ENCODE data around the gene CDYL2. TPM values are rescaled to one million over a fixed set of nuclear protein-coding genes. Genes with fewer than 3 reads are reported as not detected.

Gene CDYL2, protein sequence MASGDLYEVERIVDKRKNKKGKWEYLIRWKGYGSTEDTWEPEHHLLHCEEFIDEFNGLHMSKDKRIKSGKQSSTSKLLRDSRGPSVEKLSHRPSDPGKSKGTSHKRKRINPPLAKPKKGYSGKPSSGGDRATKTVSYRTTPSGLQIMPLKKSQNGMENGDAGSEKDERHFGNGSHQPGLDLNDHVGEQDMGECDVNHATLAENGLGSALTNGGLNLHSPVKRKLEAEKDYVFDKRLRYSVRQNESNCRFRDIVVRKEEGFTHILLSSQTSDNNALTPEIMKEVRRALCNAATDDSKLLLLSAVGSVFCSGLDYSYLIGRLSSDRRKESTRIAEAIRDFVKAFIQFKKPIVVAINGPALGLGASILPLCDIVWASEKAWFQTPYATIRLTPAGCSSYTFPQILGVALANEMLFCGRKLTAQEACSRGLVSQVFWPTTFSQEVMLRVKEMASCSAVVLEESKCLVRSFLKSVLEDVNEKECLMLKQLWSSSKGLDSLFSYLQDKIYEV
- total RNA-seq, result 3.2 and 3.4 TPM in 2 replicates

DNA sequence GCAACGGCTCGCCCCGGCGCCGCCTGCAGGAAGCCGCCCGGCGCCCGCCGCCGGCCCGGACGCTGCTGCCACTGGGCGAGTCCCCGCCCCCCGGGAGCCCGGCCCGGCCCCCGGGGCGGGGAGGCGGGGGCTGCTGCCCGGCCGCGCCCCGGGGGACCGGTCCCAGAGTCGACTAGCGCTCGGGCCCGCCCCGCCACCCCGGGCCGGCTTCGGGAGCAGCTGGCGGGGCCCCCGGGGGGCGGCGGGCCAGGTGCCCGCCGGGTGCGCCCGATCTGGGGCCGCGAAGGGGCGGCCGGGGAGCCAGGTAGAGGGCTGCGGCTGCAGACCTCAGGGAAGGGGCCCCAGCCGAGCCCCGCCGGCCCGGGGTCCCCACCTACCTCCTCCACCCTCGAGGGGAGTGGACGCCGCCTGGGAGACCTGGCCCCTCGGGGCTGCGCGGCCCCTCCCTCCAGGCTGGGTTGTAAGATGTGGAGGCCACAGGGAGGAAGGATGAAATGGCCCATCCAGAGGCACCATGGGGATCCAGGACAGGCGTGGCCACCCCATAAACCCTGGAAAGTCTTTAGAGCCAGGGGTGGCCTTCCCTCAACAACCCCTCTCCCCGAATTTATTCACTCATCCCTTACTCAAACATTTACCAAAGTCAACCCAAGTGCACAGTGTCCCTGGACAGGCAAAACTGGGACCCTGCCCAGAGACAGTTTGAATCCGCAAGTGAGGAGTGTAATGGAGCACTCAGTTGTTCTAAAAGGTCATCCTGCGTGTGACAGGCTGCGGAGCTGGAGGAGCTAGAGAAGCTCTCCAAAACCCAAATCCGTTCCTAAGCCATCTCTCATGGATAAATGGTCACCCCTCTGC, at the start of gene CDYL2:
Gene CDYL2 (minus strand): TSS at position 73 of the 858 bp plus-strand sequence. CDS start 425 bp downstream, outside the sequence.
- H3K27ac Mint-ChIP-seq, result no peak within 1 kb of the TSS
- intact Hi-C loops (cut with micrococcal nuclease), result loop anchor here (1.0 to 10.0 kb wide), 4 partner anchors 132 to 270 kb away; partner anchors contain the start of genes C16orf46, CENPN, CMC2 and DYNLRB2
- DNase-seq (peak; percentile 55), ATAC-seq (ENCODE audit: low read depth) (peak; percentile 83)
- H3K9me3 Mint-ChIP-seq, result no peaks in the 10 kb centered on the region
- peak within 1 kb of the TSS; percentile 92 for H3K4me3 Mint-ChIP-seq
- ChIA-PET CTCF (no interaction called here), POLR2A (no interaction called here)
- H3K36me3 Mint-ChIP-seq (ENCODE audit: low read depth), result peaks cover 2% of the 10 kb centered on the region
- peaks cover 5% of the 10 kb centered on the region for H3K27me3 Mint-ChIP-seq
- TF ChIP-seq, protein P1, sequence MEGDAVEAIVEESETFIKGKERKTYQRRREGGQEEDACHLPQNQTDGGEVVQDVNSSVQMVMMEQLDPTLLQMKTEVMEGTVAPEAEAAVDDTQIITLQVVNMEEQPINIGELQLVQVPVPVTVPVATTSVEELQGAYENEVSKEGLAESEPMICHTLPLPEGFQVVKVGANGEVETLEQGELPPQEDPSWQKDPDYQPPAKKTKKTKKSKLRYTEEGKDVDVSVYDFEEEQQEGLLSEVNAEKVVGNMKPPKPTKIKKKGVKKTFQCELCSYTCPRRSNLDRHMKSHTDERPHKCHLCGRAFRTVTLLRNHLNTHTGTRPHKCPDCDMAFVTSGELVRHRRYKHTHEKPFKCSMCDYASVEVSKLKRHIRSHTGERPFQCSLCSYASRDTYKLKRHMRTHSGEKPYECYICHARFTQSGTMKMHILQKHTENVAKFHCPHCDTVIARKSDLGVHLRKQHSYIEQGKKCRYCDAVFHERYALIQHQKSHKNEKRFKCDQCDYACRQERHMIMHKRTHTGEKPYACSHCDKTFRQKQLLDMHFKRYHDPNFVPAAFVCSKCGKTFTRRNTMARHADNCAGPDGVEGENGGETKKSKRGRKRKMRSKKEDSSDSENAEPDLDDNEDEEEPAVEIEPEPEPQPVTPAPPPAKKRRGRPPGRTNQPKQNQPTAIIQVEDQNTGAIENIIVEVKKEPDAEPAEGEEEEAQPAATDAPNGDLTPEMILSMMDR (IDR thresholded peaks at IDR 0.05), result no peak
- H3K4me1 Mint-ChIP-seq, result peaks cover 4% of the 10 kb centered on the region

GRCh38 chr16:80852261-80852872, 48.0 kb upstream of the CDYL2 start:
- H3K36me3 Mint-ChIP-seq (ENCODE audit: low read depth), result no peaks in the 10 kb centered on the region
- intact Hi-C loops (cut with micrococcal nuclease), result no loop called here
- TF ChIP-seq, protein P1 (IDR thresholded peaks at IDR 0.05), result no peak
- ATAC-seq (ENCODE audit: low read depth) (no peak), DNase-seq (no peak)
- CTCF ChIA-PET, result interaction anchor here (1.7 kb wide), 1 partner anchor 325 kb away, joined by 5 read pairs; no protein-coding TSS in a partner anchor
- H3K27me3 Mint-ChIP-seq, result peaks cover 2% of the 10 kb centered on the region
- no peak overlapping the region for H3K27ac Mint-ChIP-seq
- no peak overlapping the region for H3K4me3 Mint-ChIP-seq
- H3K4me1 Mint-ChIP-seq, result peaks cover 1% of the 10 kb centered on the region
- no peaks in the 10 kb centered on the region for H3K9me3 Mint-ChIP-seq
- POLR2A ChIA-PET, result no interaction called here

DNA sequence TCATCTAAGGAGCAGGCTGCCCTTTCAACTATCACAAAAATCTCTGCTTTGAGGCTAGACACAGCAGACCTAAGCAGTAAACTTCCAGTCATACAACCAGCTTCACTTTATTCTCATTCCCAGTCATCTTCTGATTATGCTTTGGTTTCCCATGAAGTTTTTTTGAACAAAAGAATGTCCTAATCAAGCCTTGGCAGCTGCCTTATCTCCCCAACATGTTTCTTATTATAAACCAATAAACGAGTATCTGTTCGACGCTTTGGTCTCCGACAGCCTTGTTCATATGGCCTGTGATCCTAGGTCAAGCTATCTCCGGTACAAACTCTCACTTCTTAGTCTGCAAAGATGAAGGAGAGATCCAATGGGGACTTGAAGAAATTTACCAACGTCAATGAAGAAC, 47.4 kb upstream of the CDYL2 start:
- Mint-ChIP-seq H3K27ac (no peak overlapping the region), H3K36me3 (ENCODE audit: low read depth) (no peaks in the 10 kb centered on the region), H3K4me3 (no peak overlapping the region), H3K9me3 (no peaks in the 10 kb centered on the region), H3K4me1 (peaks cover 3% of the 10 kb centered on the region), H3K27me3 (peaks cover 2% of the 10 kb centered on the region)
- ATAC-seq (ENCODE audit: low read depth), result no peak
- ChIA-PET CTCF (interaction anchor here (1.7 kb wide), 1 partner anchor 325 kb away, joined by 5 read pairs; no protein-coding TSS in a partner anchor), POLR2A (no interaction called here)
- DNase-seq, result no peak
- intact Hi-C loops (cut with micrococcal nuclease), result no loop called here
- TF ChIP-seq, protein P1 (IDR thresholded peaks at IDR 0.05), result no peak

- ChIA-PET CTCF (no interaction called here), POLR2A (no interaction called here)
- intact Hi-C loops (cut with micrococcal nuclease), result no loop called here
- H3K36me3 Mint-ChIP-seq (ENCODE audit: low read depth), result no peaks in the 10 kb centered on the region
- no peak overlapping the region for H3K4me3 Mint-ChIP-seq
- H3K27ac Mint-ChIP-seq, result no peak overlapping the region
- ATAC-seq (ENCODE audit: low read depth) (no peak), DNase-seq (no peak)
- peaks cover 3% of the 10 kb centered on the region for H3K4me1 Mint-ChIP-seq
- TF ChIP-seq, protein P1 (IDR thresholded peaks at IDR 0.05), result no peak
- peaks cover 2% of the 10 kb centered on the region for H3K9me3 Mint-ChIP-seq
- H3K27me3 Mint-ChIP-seq, result peaks cover 2% of the 10 kb centered on the region
Observed at GRCh38 chr16:80850757-80851156, 46.4 kb upstream of the CDYL2 start.
